B cell (primary cell): ENCODE data around the gene TSN. TPM values are rescaled to one million over a fixed set of nuclear protein-coding genes. Genes with fewer than 3 reads are reported as not detected.

Experiments used
- ATAC-seq: fragments of 200-7000 bp; cut with Tn5 transposase; one replicate; pipeline ENCODE4 v1.10.0; 2021; ENCODE audit warnings: low read depth, mild to moderate bottlenecking, moderate number of reproducible peaks, moderate library complexity
- CTCF ChIA-PET: fragments of 350-600 bp; sonication (Branson Sonifier 250); formaldehyde crosslinking; loops from one replicate; lab custom pipeline; 2021; ENCODE audit warnings: antibody characterized with exemption, inconsistent platforms; lab: Charles Lee
- POLR2A ChIA-PET: fragments of 350-600 bp; sonication (Branson Sonifier 250); formaldehyde crosslinking; loops from one replicate; lab custom pipeline; 2021; ENCODE audit warnings: antibody characterized with exemption; lab: Charles Lee
- DNase-seq: peaks from one replicate; pipeline ENCODE4 v3.0.0; 2013
- H2AFZ ChIP-seq: 2 replicates; pipeline ENCODE4 v1.6.1; 2012; ENCODE audit warnings: mild to moderate bottlenecking, low read depth, low read length; ENCODE audit not compliant: insufficient read depth, poor library complexity, severe bottlenecking
- H3K27ac ChIP-seq, 2 donors: 1 replicate in 1 of 2; 2 replicates in 1 of 2; pipeline ENCODE4 v1.5.1; 2012 to 2013; ENCODE audit warnings: low read length in 2 of 2, mild to moderate bottlenecking in 2 of 2, moderate library complexity in 1 of 2
- H3K27me3 ChIP-seq, 4 experiments: fragments of 200-600 bp in 1 of 4; sonication (generic) in 1 of 4; replicated peaks in 1 of 4; 1 replicate in 2 of 4; 2 replicates in 2 of 4; pipeline versions ENCODE4 v1.6.1 to v1.7.0; 2013 to 2016; ENCODE audit warnings: low read length in 3 of 4, mild to moderate bottlenecking in 2 of 4, mixed read lengths in 1 of 4, moderate library complexity in 1 of 4; ENCODE audit not compliant: insufficient read depth in 4 of 4, control insufficient read depth in 3 of 4; ENCODE audit errors: control extremely low read depth in 1 of 4
- H3K36me3 ChIP-seq, 2 experiments: replicated peaks in 1 of 2; 1 replicate in 1 of 2; 2 replicates in 1 of 2; pipeline versions ENCODE4 v1.6.1 to v1.7.1; 2013; ENCODE audit warnings: low read length in 1 of 2; ENCODE audit not compliant: insufficient read depth in 2 of 2, control insufficient read depth in 1 of 2; ENCODE audit errors: control extremely low read depth in 1 of 2, extremely low read depth in 1 of 2
- H3K4me1 ChIP-seq, 2 donors: fragments of 200-600 bp in 1 of 2; sonication (generic) in 1 of 2; 1 replicate in 1 of 2; 2 replicates in 1 of 2; pipeline versions ENCODE4 v1.5.1 to v1.6.1; 2013 to 2017; ENCODE audit warnings: low read length in 2 of 2; ENCODE audit not compliant: control insufficient read depth in 2 of 2, insufficient read depth in 2 of 2
- H3K4me2 ChIP-seq: replicated peaks from 2 replicates; pipeline ENCODE3; 2012; ENCODE audit warnings: mild to moderate bottlenecking, low read depth, low read length; ENCODE audit not compliant: poor library complexity, severe bottlenecking
- H3K4me3 ChIP-seq, 5 experiments: fragments of 200-600 bp in 1 of 5; sonication (generic) in 1 of 5; 1 replicate in 3 of 5; 2 replicates in 2 of 5; pipeline versions ENCODE4 v1.5.1 to v1.7.0; 2011 to 2016; ENCODE audit warnings: low read length in 4 of 5, mild to moderate bottlenecking in 4 of 5, low read depth in 2 of 5, control low read depth in 1 of 5, moderate library complexity in 1 of 5; ENCODE audit not compliant: insufficient read depth in 1 of 5; ENCODE audit errors: control extremely low read depth in 1 of 5, extremely low read depth in 1 of 5
- H3K79me2 ChIP-seq: fragments of 200-600 bp; sonication (generic); one replicate; pipeline ENCODE4 v1.6.0; 2016; ENCODE audit warnings: low read length; ENCODE audit not compliant: control insufficient read depth, insufficient read depth
- H3K9ac ChIP-seq: fragments of 200-600 bp; sonication (generic); 2 replicates; pipeline ENCODE4 v1.6.1; 2017; ENCODE audit warnings: mild to moderate bottlenecking, low read length, moderate library complexity
- H3K9me3 ChIP-seq, 3 donors: one replicate each; pipeline versions ENCODE4 v1.6.1 to v1.7.1; 2013; ENCODE audit warnings: low read length in 2 of 3; ENCODE audit not compliant: control insufficient read depth in 2 of 3, insufficient read depth in 1 of 3; ENCODE audit errors: control extremely low read depth in 1 of 3
- H4K20me1 ChIP-seq: 2 replicates; pipeline ENCODE4 v1.6.0; 2012; ENCODE audit warnings: mild to moderate bottlenecking, low read length; ENCODE audit not compliant: insufficient read depth, control insufficient read depth, poor library complexity, severe bottlenecking
- H3K27ac Mint-ChIP-seq: one replicate; pipeline ENCODE4 v1.8.0; 2021; ENCODE audit warnings: mixed read lengths
- H3K27me3 Mint-ChIP-seq: one replicate; pipeline ENCODE4 v1.8.0; 2021; ENCODE audit warnings: mixed read lengths
- H3K4me1 Mint-ChIP-seq: one replicate; pipeline ENCODE4 v1.8.0; 2021; ENCODE audit warnings: mixed read lengths
- H3K4me3 Mint-ChIP-seq: one replicate; pipeline ENCODE4 v1.8.0; 2021; ENCODE audit warnings: mixed read lengths
- H3K9me3 Mint-ChIP-seq: one replicate; pipeline ENCODE4 v1.8.0; 2022; ENCODE audit warnings: mixed read lengths; ENCODE audit not compliant: insufficient read depth
- EZH2 ChIP-seq: IDR thresholded peaks from 2 replicates; pipeline ENCODE4 v1.6.1; 2012; ENCODE audit warnings: borderline replicate concordance, low read depth, mild to moderate bottlenecking, moderate library complexity, low read length; ENCODE audit not compliant: insufficient read depth, poor library complexity, severe bottlenecking
- WGBS: methylation state at CpG from one replicate; pipeline ENCODE4 v1.1.5; 2013; ENCODE audit warnings: missing lambda C conversion rate; ENCODE audit not compliant: insufficient coverage; 5-methylcytosine and 5-hydroxymethylcytosine counted together
- intact Hi-C: fragments of 100-400 bp; cut with micrococcal nuclease; formaldehyde crosslinking; loops from one replicate; pipeline ENCODE4 v1.10.0; 2022
- polyA minus RNA-seq: library from RNA; depleted of rRNA, polyadenylated mRNA; stranded (reverse); fragments of >200 nt; gene quantifications from 2 replicates; pipeline ENCODE4 v1.2.3, GENCODE V29; 2012
- polyA plus RNA-seq: library from polyadenylated mRNA; depleted of rRNA; stranded (reverse); fragments of >200 nt; gene quantifications from 2 replicates; pipeline ENCODE4 v1.2.3, GENCODE V29; 2012
- total RNA-seq, 2 donors: library from RNA; stranded (reverse); fragments of 120-200 nt in 1 of 2; gene quantifications; 1 replicate in 1 of 2; 2 replicates in 1 of 2; pipeline versions ENCODE4 v1.2.3 to v1.2.4, GENCODE V29; 2013 to 2022
- TF ChIP-seq, protein P1 (sequence below): fragments of 200-600 bp; IDR thresholded peaks from one replicate; pipeline ENCODE4 v1.8.0; 2022; ENCODE audit warnings: antibody characterized with exemption, mild to moderate bottlenecking

TSN gene
- total RNA-seq, result 43.4 and 46.0 TPM in 2 replicates
- 43.1 TPM for total RNA-seq (2013)
- 10.8 and 14.2 TPM in 2 replicates for polyA plus RNA-seq
- 14.8 and 18.8 TPM in 2 replicates for polyA minus RNA-seq

DNA sequence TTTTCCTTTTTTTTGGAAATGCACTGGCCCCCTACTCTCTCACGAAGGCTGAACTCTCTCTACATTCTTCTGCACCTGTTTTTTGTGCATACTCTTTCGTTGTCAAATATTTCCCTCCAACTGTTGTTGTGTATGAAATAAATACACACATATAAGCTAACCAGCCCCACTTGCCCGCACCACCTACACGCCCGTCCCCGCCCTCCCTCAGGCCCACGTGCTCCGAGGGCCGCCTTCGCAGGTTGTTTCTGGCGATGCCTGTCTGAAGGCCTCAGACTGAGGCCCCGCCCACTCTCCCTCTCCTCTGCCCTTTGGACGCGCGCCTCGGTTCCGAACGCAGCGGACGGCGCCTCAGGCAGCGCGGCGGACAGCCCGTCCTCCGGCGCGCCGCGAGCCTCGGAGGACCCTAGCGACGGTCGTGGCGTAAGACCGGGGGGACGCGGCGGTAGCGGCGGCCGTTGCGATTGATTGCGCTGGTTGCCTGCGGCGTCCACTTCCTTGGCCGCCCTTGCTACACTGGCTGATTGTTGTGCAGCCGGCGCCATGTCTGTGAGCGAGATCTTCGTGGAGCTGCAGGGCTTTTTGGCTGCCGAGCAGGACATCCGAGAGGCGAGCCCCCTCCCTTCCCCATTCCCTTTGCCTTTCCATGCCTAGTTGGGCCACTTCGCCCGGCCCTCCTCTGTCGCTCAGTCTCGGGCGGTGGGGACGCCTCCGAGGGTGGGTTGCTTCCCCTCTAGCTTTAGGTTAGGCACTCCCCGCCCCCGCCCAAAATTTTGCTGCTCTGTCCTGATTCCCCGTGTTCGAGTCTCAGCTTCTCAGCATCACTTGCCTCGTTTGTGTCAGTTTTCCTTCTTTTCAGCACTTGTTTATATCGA lies at the start of gene TSN:
Gene TSN, plus strand, starts transcription at position 415 of the 875 bp plus-strand sequence. Its CDS starts 129 bp downstream, at position 544.
- H3K27me3 Mint-ChIP-seq, result no peaks in the 10 kb centered on the region
- Histone ChIP-seq H3K4me1 (peaks cover 14 to 19% of the 10 kb centered on the region in 2 donors), H4K20me1 (no peaks in the 10 kb centered on the region), H2AFZ (peak within 1 kb of the TSS; percentile 96), H3K4me2 (peak within 1 kb of the TSS; percentile 91), H3K9ac (peak within 1 kb of the TSS; percentile 96), H3K27me3 (no peaks in the 10 kb centered on the region), H3K9me3 (no peaks in the 10 kb centered on the region), H3K4me3 (peak within 1 kb of the TSS; percentile 70 to 99 (median 95)), H3K36me3 (peaks cover 0 to 25% of the 10 kb centered on the region in 2 experiments), H3K79me2 (peaks cover 28% of the 10 kb centered on the region), H3K27ac (peak within 1 kb of the TSS; percentile 49 to 84)
- H3K4me1 Mint-ChIP-seq, result peaks cover 27% of the 10 kb centered on the region
- TF ChIP-seq, protein P1, sequence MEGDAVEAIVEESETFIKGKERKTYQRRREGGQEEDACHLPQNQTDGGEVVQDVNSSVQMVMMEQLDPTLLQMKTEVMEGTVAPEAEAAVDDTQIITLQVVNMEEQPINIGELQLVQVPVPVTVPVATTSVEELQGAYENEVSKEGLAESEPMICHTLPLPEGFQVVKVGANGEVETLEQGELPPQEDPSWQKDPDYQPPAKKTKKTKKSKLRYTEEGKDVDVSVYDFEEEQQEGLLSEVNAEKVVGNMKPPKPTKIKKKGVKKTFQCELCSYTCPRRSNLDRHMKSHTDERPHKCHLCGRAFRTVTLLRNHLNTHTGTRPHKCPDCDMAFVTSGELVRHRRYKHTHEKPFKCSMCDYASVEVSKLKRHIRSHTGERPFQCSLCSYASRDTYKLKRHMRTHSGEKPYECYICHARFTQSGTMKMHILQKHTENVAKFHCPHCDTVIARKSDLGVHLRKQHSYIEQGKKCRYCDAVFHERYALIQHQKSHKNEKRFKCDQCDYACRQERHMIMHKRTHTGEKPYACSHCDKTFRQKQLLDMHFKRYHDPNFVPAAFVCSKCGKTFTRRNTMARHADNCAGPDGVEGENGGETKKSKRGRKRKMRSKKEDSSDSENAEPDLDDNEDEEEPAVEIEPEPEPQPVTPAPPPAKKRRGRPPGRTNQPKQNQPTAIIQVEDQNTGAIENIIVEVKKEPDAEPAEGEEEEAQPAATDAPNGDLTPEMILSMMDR, result no peak
- no peak for TF ChIP-seq EZH2
- intact Hi-C loops, result loop anchor here (1.0 kb wide), 3 partner anchors 18 to 225 kb away; partner anchors contain the start of genes CLASP1 and RNU4ATAC
- WGBS, result under 1% methylated on average over 65 of the region's 67 CpGs
- no peaks in the 10 kb centered on the region for H3K9me3 Mint-ChIP-seq
- ChIA-PET POLR2A (interaction anchor here (0.6 to 1.9 kb wide), 4 partner anchors 10 to 224 kb away, joined by 3 to 11 read pairs (median 8); partner anchors contain the start of genes NIFK and RNU4ATAC), CTCF (interaction anchor here (0.9 to 1.3 kb wide), 2 partner anchors 107 to 225 kb away, joined by 3 read pairs; partner anchors contain the start of gene RNU4ATAC)
- peak; percentile 99 for DNase-seq
- peak within 1 kb of the TSS; percentile 96 for H3K27ac Mint-ChIP-seq
- peak within 1 kb of the TSS; percentile 90 for H3K4me3 Mint-ChIP-seq
- ATAC-seq, result peak; percentile 99
